Measurements from ENCODE around the gene KCTD2.

Gene KCTD2

DNA sequence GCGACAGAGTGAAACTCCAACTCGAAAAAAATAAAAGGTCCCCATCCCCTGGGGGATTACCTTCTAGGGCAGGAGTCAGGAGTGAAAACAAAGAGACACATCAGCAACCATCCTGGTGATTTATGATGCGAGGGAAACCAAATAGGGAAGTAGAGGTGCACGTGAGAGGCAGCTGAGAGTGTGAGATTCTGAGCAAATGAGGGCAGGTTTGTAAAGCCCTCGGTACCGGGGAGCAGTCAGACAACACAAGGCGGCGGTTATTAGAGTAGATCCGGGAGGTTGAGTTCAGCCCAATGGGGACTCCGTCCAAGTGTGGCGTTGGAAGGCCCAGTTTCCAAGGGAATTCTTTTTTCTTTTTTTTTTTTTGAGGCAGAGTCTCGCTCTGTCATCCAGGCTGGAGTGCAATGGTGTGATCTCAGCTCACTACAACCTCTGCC lies 55.4 kb downstream of the KCTD2 start:
- peak; percentile 18 for DNase-seq

DNA sequence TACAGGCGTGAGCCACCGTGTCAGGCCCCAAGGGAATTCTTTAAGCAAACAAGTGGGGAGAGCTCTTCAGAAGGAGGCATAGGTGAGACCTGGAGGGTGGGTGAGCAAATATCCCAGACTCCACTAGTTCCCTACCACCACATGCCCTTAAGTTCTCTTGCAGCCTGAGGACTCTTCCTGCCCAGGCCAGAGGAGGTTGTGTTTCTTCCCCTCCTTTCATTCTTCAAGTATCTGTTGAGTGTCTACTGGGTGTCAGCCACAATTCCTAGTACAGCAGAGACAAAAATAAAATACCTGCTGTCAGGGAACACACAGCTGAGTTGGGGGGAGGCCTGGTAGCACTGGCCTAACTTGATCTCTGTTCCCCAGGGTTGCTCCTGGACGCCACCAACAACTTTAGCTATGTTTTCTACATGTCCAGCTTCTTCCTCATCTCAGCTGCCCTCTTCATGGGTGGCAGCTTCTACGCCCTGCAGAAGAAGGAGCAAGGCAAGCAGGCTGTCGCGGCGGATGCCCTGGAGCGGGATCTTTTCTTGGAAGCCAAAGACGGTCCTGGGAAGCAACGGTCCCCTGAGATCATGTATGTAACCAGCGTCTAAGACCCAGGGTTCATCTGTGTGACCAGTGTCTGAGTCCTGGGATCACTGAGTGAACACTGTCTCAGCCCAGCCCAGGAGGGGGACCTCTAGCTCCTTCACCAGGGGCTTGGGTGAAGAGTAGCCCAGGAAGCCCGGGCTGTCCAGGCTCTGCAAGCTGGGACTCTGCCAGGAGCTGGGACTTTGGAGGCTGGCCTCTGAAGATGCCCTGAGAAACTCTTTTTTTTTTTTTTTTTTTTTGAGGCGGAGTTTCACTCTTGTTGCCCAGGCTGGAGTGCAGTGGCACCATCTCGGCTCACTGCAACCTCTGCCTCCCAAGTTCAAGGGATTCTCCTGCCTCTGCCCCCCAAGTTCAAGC lies 56.9 kb downstream of the KCTD2 start:
- DNase-seq, result no peak

GRCh38 chr17:75105126-75106080 lies 58.4 kb downstream of the KCTD2 start:
- peak; percentile 94 for DNase-seq

DNA sequence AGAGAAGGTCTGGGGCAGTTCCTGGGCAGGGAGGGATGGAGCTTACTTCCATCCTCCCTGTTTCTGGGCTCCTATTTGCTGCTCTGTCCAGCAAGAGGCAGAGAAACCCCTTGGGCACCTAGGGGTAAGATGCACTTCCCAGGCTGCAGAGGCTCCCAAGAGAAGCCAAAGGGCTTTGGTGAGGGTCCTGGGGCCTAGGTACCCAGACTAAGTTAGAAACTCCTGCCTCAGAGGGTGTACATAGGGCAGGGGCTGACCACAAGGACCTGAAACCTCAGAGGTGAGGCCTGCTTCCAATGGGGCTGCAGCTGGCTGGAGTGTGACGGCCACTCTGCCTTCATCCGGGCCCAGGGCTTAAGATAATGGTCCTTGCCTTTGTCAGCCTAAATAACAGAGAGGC lies 61.2 kb downstream of the KCTD2 start:
- no peak for DNase-seq

DNA sequence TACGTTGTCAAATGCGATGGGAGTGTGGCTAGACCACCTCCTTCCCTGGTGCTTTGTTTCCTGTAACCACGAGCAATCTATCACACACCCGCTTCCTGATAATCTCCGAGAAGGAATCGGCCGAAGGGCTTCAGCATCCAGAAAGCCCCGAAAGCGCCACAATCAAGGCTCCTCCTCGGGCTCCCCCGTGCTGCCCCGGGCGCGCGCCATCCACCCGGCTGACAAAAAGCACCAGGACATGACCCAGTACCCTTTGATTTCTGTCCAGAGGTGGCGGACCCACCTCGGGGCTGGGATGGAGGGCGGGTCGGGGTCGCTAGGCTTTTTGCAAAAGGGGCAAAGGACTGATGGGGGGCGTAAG lies 62.0 kb downstream of the KCTD2 start:
- DNase-seq, result no peak

DNA sequence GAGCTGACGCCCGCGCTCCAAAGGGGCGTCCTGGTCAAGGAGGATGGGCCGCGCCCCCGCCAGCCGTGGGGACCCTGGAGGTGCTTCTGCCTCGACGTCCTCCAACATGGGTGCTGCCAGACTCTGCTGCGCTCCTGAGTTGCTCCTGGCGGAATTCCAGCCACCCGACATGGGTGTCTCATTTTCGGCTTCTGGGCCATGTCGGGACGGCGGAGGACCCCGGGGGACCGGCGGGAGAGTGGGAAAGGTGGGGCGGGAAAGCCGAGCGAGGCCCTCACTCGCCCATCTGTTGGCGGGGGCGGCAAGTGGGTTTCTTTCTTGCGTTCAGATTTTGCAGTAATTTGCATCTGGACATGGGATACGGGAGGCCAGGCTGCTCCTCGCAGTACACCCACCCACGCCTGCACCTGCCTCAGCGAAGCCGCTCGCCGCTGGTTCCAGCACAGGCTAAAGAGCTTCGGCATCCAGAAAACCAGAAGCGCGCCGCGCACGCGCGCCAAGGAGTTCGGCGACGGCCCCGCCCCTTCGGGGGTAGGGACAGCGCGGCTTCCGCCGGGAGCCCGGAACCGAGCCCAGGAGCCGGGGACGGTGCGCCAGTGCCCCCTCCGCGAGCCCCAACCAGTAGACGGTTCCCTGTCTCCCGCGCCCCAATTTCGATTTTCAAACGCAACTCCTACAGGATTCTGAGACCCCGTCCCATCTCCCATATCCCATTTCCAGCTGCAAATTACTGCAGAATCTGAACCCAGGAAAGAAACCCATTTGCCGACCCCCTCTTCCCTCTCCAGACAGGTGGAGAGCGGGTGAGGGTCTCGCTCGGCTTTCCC lies 62.6 kb downstream of the KCTD2 start, which contains the start of gene ARMC7:
TSS of gene ARMC7 (plus strand) at position 563 of the 827 bp plus-strand sequence. CDS start 320 bp downstream, outside the sequence.
- DNase-seq, result peak; percentile 88

- DNase-seq, result peak; percentile 38
Measured at GRCh38 chr17:75110234-75110937, 63.4 kb downstream of the KCTD2 start.

DNA sequence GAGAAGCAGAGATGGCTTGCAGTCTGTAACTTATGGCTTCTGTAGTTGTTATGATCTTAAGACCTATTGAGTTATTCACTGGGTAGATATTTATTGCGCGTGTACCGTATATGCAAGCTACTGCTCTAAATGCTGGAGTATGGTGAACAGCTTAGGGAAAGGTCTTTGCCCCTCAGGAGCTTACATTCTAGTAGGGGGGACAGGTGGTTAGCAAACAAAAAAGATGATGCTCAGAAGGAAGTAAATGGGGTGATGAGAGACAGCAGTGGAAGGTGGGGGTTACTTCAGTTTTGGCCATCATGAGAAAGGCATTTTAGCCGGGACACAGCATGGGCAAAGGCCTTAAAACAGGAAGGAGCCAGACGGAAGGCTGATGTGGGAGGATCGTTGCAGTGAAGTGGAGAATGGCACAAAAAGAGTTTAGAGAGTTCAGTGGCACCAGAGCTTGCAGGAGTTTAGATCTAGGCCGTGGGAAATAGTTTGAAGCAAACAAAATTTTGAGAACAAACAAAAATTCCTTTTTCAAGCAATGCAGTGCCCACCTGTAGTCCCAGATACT lies 64.8 kb downstream of the KCTD2 start:
- DNase-seq, result no peak

GRCh38 chr17:75113798-75114551 lies 67.0 kb downstream of the KCTD2 start:
- DNase-seq, result peak; percentile 81

DNA sequence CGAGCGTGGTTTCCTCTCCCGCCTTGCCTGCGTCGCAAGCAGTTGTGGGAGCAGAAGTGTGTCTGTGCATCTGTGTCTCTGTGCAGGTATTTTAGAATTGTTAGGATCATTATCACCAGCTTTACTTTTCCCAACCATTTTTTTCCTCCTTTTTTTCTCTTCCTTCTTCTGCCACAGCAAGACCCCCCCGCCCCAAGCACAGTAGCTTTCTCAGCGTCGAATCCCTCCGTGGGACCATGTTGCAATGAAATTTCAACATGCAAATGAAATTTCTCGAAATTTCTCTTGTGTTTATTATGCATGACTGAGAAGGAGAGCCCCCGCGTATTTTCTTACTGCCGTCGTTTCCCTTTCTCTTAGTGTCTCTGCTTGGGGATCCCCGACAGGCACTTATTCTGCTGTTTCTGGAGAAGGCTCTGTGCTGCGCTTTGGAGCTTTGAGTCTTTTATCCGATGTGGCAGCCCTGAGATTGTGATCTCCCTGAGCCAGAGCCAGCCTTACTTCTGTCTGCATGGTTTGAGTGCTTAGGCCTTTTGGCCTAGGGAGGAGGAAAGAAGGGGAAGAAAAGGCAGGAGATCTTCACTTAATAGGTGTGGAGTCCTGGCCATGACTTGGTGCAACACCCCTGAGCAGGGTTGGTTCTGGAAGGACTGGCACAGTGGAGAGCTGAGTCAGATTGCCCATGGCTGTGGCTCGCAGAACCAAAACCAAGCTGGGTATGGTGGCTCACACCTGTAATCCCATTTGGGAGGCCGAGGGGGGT lies 67.7 kb downstream of the KCTD2 start:
- DNase-seq, result no peak
